ENCODE measurements around the gene VSTM2L. TPM values are rescaled to one million over a fixed set of nuclear protein-coding genes. Genes with fewer than 3 reads are reported as not detected.

VSTM2L gene
- total RNA-seq, 2 donors from 2014 or later = 1.4 to 2.9 TPM

DNA sequence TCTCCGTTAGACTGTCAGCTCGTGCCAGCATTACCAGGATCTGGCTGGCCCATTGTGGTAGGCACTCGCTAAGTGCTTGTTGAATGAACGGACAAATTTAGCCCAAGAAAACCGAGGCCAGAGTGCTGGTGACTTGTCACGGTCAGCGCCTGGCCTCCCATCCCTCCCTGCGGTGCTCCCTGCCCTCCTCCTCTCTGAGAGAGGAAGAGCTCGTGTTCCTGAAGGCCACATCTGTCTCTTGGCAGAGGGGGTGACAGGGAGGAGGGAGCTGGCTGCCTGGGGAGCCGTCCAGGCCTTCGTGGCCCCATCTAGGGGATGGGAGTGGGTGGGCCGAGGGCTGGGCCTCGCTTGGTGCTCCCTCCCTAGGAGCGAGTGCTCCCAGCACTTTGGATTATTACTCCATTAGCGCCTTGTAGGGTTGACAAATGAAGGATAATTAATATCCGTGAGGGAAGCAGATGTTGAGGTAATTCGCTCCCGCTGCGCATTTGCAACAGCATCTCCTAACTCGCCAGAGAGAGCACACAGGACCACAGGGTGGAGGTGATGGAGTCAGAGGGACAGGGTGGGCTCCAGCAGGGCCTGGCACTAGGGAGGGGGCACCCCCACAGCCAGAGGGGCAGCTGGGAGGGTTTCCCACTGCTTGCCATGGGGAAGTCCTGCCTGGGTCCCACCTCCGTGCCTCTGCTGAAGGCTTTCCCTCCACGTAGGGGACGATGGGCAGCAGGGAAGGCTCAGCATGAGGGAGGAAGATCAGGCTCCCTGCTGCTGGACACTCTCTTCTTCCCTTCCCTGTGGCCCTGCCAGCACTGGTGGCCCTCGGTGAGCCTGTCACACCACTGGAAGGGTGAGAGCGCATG is 37.0 kb downstream of the VSTM2L start:
- Mint-ChIP-seq H3K36me3 (ENCODE audit: low read depth) (no peaks in the 10 kb centered on the region), H3K9me3 (no peaks in the 10 kb centered on the region), H3K27me3 (ENCODE audit: insufficient read depth) (peaks cover 2% of the 10 kb centered on the region), H3K27ac (no peak overlapping the region), H3K4me1 (peaks cover 12% of the 10 kb centered on the region), H3K4me3 (no peak overlapping the region)
- no peaks in the 10 kb centered on the region for H3K27me3 ChIP-seq (ENCODE audit: control insufficient read depth, insufficient read depth, low read length, poor library complexity, severe bottlenecking)
- H3K27ac ChIP-seq (ENCODE audit: low read depth, low read length) = no peak overlapping the region
- TF ChIP-seq CTCF (conservative IDR thresholded peaks at IDR 0.05) = no peak
- 90 to 92% methylated on average over 20 to 25 of the region's 25 CpGs for WGBS, 2 experiments (ENCODE audit: insufficient coverage in 1 of 2, insufficient read length in 1 of 2)
- H3K9ac ChIP-seq (ENCODE audit: extremely low read depth, low read length, poor library complexity, severe bottlenecking) = no peak overlapping the region
- H3K4me1 ChIP-seq (ENCODE audit: control insufficient read depth, insufficient read depth, low read length) = no peaks in the 10 kb centered on the region
- peak; percentile 31 for DNase-seq
- no peak overlapping the region for H3K4me3 ChIP-seq (ENCODE audit: low read length)
- H3K9me3 ChIP-seq (ENCODE audit: control insufficient read depth, low read length) = no peaks in the 10 kb centered on the region
- H3K36me3 ChIP-seq (ENCODE audit: control insufficient read depth, insufficient read depth, low read length) = no peaks in the 10 kb centered on the region

DNA sequence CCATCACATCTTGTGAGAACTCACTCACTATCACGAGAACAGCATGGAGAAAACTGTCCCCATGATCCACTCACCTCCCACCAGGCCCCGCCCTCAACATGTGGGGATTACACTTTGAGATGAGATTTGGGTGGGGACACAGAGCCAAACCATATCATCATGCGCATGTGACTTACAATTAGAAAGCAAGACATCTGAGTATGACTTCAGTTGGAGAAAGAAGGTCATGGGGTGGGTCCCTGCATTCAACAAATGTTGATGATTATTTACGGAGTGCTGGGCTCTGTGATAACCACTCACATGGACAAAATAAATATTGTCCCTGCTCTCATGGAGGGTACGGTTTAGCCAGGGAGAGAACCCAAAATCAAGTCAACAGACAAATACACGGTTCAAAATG is 37.9 kb downstream of the VSTM2L start:
- TF ChIP-seq CTCF (conservative IDR thresholded peaks at IDR 0.05) = no peak
- WGBS, 2 experiments (ENCODE audit: insufficient coverage in 1 of 2, insufficient read length in 1 of 2) = 94 to 95% methylated on average over 5 to 6 of the region's 6 CpGs
- Mint-ChIP-seq H3K27ac (no peak overlapping the region), H3K36me3 (ENCODE audit: low read depth) (no peaks in the 10 kb centered on the region), H3K27me3 (ENCODE audit: insufficient read depth) (peaks cover 2% of the 10 kb centered on the region), H3K4me3 (no peak overlapping the region), H3K4me1 (peaks cover 15% of the 10 kb centered on the region), H3K9me3 (no peaks in the 10 kb centered on the region)
- Histone ChIP-seq H3K9ac (ENCODE audit: extremely low read depth, low read length, poor library complexity, severe bottlenecking) (no peak overlapping the region), H3K4me1 (ENCODE audit: control insufficient read depth, insufficient read depth, low read length) (no peaks in the 10 kb centered on the region), H3K9me3 (ENCODE audit: control insufficient read depth, low read length) (no peaks in the 10 kb centered on the region), H3K36me3 (ENCODE audit: control insufficient read depth, insufficient read depth, low read length) (no peaks in the 10 kb centered on the region), H3K27me3 (ENCODE audit: control insufficient read depth, insufficient read depth, low read length, poor library complexity, severe bottlenecking) (no peaks in the 10 kb centered on the region), H3K27ac (ENCODE audit: low read depth, low read length) (no peak overlapping the region), H3K4me3 (ENCODE audit: low read length) (no peak overlapping the region)
- no peak for DNase-seq

- Histone ChIP-seq H3K9me3 (ENCODE audit: control insufficient read depth, low read length) (no peaks in the 10 kb centered on the region), H3K27ac (ENCODE audit: low read depth, low read length) (no peak overlapping the region), H3K4me1 (ENCODE audit: control insufficient read depth, insufficient read depth, low read length) (no peaks in the 10 kb centered on the region), H3K36me3 (ENCODE audit: control insufficient read depth, insufficient read depth, low read length) (no peaks in the 10 kb centered on the region), H3K9ac (ENCODE audit: extremely low read depth, low read length, poor library complexity, severe bottlenecking) (no peak overlapping the region), H3K27me3 (ENCODE audit: control insufficient read depth, insufficient read depth, low read length, poor library complexity, severe bottlenecking) (no peaks in the 10 kb centered on the region), H3K4me3 (ENCODE audit: low read length) (no peak overlapping the region)
- Mint-ChIP-seq H3K4me3 (no peak overlapping the region), H3K36me3 (ENCODE audit: low read depth) (no peaks in the 10 kb centered on the region), H3K9me3 (no peaks in the 10 kb centered on the region), H3K27ac (no peak overlapping the region), H3K27me3 (ENCODE audit: insufficient read depth) (peaks cover 2% of the 10 kb centered on the region), H3K4me1 (peaks cover 15% of the 10 kb centered on the region)
- TF ChIP-seq CTCF (conservative IDR thresholded peaks at IDR 0.05) = peak; percentile 81
- peak; percentile 81 for DNase-seq
- 77 to 80% methylated on average over 8 of the region's 8 CpGs for WGBS, 2 experiments (ENCODE audit: insufficient coverage in 1 of 2, insufficient read length in 1 of 2)
Observed at GRCh38 chr20:37941332-37941731, 38.4 kb downstream of the VSTM2L start.
